HG03469 (cell line): Measurements from ENCODE around the gene MCFD2.
A peak's percentile ranks its signal among the peaks of the same experiment; 100 is the strongest.

Experiments
- ATAC-seq: cut with Tn5 transposase; IDR thresholded peaks from one replicate; pipeline ENCODE4 v1.9.1; 2021; ENCODE audit warnings: mild to moderate bottlenecking, moderate library complexity, moderate number of reproducible peaks; ENCODE audit not compliant: unreplicated experiment

Gene MCFD2

DNA sequence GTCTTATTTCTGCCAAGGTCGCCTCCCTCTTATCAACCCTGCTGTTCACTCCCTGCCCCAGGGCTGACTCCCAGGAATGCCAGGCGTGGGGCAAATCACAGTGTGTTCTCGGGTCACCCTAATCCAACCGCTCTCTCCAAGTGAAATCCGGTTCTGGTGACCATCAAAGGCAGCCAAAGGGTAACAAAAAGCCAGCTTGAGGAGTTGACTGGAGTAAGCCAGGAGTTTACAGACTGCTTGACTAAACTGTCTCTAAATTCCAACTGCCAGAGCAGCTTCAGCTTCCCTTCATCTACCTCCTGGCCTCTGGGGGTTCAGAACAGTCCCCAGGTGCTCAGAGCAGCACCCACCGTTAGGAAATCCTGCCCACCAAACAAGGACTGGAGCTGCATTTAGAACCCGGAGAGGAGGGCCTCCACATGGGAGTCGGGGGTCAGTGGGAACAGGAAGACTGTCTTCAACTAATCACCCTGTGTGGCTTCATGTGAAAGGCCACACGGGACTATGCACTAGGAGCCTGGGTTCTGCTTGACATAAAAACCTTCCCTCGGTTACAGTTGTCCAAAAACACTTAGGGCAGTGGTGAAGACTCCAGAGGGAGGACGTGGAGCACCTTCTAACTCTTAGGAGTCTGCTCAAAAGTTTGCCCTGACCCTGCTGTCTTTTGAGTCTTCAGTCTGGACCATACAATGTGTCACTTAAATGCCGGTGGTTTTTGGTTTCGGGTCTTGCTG is 24.2 kb upstream of the MCFD2 start:
- ATAC-seq, result no peak

DNA sequence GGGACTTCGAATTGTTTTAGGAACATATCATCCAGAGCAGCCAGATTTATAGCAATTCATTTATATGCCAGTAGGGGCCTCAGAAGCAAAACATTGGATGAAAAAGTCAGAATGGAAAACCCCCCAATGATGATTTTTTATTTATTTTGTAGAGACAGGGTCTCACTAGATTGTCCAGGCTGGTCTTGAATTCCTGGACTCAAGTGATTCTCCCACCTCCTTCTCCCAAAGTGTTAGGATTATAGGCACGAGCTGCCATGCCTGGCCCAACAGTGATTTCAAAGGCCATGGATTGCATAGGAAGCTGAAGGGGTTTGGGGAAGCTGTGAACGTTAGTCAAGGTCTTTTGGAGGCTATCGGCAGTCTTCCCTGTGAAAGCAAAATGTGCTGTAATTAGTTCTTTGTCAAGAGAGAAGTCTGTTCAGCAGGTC is 21.9 kb upstream of the MCFD2 start:
- ATAC-seq, result no peak

DNA sequence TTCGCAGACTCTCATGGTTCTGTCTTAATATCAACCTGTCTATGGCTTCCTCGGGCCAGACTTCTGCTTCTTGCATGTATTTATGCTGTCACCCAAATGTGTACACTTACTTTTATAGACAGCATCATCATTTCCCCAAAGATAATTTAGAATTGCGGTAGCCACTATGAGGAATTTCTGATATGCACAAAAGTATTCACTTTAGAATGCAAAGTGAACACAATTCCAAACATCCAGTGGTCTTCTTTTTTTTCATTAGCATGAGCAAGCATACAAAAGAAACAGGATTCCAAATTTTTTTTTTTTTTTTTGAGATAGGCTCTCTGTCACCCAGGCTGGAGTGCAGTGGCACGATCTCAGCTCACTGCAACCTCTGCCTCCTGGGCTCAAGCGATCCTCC is 21.0 kb upstream of the MCFD2 start:
- no peak for ATAC-seq

DNA sequence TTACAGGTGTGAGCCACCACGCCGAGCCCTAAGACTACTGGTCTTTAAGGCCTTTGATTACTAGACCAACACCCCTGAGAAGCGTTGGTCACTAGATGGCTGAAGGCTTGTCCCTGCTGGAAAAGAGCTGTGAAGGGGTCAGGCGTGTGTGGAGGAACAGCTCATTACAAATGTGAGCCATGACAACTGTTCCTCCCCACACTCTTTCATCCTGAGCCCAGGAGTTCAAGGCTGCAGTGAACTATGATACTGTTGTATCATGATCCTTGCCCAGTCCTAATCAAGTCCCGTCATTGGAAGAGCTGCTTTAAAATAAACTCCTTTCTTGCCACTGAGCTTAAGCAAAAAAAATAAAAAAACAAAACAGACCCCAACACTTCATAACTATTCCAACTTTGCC is 19.5 kb upstream of the MCFD2 start:
- ATAC-seq, result no peak

DNA sequence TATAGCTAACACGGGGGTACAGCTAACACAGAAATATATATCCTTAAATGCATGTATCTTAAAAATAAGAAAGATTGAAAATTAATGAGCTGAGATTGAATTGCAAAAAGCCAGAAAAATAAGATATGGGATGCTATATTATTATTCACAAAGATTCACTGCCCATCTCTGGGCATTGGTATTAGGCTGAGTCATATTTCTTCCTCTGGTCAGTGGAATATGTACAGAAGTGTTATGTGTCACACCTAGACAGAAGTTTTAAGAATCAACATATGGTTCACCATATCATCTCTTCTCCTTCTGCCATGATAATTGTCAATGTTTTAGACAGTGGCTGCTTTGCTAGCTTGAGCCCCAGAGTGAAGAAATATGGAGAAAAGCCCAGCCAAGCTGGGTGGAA is 14.0 kb upstream of the MCFD2 start:
- no peak for ATAC-seq

DNA sequence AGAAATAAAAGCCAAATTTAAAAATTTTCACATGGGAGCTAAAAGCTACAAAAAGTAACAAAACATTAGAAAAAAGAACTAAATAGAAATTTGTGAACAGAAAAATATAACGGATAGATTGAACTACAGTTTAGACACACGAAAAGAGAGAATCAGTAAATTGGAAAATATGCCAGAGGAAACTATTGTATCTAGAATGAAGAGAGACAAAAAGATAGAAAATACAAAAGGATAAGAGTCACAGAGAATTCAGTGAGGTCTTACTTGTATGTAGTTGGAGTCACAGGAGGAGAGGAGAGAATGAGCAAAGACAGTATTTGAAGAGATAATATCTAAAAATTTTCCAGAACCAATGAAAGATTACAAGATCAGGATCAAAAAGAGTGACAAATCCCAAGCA is 11.3 kb upstream of the MCFD2 start:
- ATAC-seq, result no peak

DNA sequence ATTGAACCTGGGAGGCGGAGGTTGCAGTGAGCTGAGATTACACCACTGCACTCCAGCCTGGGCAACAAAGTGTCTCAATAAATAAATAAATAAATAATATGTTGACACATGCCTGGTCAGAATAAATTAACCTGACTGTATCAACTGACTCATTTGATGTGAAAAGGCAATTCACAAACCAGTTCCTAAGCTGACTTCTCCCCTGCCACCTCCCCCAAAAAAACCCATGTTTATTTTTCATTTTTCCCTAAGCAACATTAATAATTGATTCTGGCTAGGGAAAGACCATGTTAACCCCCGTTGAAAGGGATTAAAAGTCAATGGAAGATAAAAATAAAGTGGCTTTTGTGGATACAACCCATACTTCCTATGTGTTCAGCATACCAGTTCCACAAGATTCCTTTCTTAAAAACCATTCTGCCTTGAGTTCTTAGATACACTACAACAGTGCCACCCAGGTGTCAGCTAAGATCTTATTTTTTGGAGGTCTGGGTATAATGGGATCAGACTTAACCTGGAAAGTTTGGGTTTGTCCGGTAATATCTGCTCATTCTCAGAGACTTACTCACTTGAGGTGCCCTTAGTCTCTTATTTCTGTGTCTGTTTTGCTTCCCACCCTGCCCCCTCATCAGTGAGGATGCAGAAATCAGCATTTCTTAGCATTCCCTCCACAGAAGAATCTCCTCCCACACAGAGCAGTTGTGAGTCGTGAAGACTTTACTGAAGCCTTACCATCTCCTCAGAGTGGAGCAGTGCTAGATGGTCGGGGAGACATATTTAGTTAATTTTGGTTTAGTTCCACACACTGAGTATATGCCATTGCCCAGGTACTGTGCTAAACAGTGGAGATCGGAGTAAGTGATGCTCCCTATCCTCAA is 10.1 kb upstream of the MCFD2 start:
- ATAC-seq, result no peak

DNA sequence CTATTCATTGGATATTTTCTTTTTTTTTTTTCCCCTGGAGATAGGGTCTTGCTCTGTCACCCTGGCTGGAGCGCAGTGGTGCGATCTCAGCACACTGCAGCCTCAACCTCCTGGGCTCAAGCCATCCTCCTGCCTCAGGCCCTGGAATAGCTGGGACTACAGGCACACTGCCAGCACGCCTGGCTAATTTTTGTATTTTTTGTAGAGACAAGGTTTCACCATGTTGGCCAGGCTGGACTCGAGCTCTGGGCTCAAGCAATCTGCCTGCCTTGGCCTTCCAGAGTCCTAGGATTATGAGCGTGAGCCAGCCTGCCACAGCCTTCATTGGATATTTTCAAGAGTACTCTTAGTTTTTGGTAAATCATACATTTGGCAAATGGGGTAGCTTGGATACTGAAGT is 9.0 kb upstream of the MCFD2 start:
- ATAC-seq, result no peak

DNA sequence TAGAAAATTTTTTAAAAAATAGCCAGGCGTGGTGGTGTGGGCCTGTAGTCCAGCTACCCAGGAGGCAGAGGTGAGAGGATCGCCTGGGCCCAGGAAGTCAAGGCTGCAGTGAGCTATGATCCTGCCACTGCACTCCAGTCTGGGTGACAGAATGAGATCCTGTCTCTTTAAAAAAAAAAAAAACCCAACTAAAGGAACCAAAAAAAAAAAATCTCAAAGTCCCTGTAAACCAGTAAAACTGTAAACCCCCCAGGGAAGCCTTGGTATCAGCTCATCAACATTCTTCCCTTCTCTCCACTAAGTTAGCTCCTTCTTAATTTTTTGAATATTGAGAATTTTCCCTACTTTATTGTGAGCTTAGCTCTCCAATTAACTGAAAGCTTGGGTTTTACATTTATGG is 8.4 kb upstream of the MCFD2 start:
- no peak for ATAC-seq

DNA sequence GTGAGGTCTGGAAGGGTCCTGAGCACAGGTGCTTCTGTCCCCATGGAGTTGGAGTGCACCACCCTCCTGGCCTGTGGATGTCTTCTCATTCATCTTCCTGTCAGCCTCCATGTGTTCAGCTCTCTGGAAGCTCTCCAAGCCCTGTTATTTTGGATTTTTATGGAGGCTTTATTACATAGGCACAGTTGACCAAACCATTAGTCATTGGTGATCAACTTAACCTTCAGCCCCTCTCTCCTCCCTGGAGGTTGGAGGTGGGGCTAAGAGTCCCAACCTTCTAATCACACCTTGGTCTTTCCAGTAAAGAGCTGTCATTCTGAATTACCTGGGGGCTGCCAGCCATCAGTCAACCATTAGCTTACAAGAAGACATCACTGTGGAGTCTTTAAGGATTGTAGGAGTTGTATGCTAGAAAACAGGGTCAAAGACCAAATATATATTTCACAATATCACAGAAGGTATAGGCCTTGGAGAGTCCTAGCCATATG is 7.5 kb upstream of the MCFD2 start:
- no peak for ATAC-seq

DNA sequence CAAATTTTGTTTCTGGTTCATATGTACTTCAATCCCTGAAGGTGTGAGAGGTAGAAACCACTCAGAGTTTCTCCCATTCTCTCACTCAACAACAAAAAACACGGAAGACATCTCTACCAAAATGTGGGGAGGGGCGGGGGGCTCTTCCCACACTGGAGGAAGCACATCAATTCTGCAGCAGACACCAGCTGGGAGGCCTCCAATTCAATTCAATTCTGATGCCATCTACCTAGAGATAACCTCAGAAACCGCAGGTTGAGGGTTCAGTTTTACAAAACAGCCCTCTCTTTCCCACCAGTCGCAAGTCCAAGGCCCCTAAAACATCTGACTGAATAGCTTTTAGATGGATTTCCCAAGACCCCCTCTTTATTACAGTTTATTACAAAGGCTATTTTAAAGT is 7.0 kb upstream of the MCFD2 start:
- ATAC-seq, result no peak

DNA sequence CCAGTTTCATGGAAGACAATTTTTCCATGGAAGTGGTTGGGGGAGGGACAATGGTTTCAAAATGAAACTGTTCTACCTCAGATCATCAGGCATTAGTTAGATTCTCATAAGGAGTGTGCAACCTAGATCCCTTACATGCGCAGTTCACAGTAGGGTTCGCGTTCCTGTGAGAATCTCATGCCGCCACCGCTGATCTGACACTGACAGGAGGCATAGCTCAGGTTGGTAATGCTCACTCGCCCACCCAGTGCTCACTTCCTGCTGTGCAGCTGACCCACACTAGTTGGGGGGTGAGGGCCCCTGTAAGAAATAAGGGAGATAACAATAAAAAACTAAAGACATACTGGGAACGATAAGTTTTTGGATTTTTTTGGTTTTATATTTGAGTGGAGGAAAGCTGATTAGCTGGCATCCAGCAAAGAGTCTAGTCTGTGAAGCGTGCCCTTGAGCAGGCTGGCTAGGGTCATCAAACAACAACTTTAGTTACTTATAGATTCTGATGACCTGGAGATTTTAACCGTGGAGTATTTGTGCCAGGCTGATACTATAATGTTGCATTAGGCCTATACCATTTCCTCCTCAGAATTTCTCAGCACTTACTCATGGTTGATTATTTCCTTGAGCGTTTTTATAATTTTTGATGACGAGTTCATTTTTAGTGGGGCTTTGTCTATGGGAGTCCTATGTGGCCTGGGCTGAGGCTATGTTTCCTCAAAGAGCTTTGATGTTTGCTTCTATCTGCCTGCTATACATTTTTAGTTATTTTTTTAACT is 6.3 kb upstream of the MCFD2 start:
- no peak for ATAC-seq

DNA sequence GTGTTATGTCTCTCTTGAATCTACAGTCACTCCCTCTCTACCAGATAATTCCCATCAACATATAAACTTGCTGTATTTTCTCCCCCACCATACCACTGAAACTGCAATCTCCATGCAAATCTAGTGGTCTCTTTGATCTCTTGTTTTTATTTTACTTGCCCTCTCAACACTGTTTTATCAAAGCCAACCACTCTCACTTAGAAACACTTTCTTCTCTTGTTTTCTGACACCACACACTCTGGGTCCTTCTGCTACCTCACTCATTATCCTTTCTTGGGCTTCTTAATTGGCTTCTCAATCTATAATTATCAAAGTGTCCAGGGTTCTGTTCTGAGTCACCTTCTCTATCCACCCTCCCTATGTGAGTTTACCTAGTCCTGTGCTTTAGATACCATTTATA is 2.0 kb upstream of the MCFD2 start:
- ATAC-seq, result no peak

DNA sequence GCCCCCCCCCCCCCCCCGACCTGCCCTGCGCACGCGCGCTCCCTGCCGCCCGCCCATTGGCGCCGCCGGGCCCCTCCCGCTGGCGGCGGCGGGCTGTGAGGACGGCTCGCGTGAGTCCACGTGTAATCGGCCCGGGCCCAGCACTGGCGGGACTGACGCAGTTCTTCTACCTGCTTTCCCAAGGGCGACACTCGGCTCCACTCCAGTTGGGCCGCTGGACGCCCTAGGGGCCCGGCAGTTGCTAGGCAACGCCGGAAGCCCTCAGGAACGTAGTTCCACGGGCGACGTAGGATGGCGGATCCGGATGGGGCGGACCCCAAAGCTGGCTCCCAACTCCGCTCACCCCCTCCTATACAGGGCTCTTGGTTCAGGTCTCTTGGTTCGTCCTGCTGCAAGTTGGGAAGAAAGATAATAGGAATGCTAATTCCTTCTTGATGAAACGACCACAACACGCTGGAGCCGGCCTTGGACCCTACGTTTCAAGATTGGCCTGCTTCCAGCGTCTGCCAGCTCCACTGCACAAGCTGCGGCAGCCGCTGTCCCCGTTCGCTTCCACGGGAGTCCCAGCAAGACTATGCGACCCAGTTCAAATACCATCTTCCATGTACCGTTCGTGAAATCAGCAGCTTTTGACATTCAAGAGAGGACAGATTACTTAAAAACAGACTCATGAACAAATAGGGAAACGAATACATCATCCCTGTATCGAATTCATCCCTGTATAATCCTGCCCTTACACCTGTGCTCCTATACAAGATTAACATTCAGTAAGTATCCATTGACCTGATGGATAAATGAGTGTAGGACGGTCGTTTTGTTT is 415 bp upstream of the MCFD2 start:
- ATAC-seq, result peak; percentile 64

DNA sequence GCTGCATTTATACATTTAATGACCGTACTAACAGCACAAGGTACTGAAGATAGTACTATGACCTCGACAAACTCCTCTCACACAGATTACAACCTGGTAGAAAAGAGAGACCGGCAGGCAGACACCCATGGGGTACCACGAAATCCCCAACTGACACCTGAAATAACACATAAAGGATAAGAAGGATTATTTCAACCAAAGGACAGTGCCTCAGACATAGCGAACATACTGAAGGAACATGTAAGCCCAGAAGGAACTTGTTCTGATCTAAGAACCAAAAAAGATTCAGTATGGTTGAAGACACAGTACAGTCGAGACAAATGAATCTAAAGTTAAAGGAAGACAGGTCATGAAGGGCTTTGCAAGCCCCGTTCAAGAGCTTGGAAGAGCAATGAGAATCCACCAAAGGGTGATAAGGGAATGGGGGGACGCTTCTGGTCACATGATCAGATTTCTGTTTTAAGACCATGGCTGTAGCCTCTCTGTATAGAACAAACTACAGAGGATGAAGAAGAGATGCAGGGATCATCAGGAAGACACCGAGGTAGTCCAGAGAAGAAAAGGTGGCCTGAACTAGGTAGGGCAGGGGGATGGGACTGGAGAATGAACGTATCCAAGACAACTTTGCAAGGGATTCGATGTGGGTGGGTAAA is 902 bp downstream of the MCFD2 start:
- ATAC-seq, result no peak

DNA sequence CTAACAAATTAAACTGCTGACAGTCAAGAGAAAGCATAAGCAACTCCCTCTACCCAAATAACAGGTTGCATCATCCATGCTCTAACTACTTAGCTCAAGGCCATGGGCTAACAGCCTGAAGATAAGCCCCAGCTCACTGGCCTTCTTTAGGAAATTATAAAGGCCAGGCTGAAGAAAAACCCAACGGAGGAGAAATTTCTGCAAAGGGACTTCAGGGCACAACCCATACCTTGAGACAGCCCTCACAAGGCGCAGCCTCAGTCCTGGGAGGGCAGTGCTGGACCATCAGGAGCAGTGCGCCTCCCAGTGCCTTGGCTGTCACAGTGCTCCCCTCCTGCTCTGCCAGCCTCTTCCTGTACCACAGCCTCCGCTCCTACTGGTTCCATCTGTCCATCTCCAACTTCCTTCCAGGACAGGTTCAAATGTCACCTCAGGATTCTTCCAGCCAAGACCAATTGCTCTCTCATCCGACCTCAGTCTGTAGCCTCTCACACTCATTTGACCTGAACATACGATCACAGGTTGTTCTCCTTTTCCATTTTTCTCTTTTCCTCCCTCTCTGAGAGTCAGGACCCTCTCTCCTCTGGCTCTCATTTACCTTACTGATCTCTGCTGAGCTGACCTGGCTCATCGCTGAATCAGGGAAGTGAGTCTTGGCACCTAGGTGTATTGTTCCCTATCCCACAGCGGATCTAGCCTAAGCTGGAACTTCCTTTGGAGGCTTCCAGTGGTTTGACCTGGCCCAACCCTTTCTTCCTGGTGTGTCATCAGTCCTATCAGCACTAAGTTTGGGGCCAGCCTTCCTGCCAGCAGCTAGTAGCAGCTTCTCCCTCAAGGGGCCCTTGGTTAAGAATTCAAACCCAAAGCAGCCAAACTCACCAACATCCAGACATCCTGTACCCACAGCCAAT is 1.9 kb downstream of the MCFD2 start:
- ATAC-seq, result no peak

DNA sequence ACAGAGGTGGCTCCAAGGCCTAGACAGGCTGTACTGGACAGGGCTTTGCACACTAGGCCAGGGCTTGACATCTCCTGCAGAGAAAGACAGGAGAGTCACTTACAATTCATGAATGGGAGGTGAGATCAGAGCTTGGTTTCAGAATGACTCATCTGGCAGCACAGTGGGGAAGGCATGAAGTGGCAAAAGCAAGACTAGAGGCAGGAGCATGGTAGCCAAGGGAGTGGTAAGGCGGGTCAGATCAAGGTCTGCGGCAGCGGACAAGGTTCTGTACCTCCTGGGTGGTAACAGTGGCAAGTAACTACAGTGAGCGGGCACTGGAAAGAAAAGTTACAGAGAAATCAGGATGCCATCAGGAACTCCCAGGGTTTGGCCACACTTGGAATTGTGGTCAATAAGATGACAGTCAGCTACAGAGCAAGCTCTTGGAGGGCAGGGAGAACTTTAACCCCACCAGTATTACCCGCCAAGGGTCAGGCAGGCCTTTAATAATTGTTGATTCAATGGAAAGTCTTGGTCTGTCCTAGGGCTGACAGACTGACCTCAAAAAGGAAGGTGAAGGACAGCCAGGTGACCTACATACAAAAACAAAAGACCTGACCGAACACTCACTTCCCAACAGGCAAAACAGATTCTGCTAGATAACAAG is 5.7 kb downstream of the MCFD2 start:
- ATAC-seq, result peak; percentile 67

DNA sequence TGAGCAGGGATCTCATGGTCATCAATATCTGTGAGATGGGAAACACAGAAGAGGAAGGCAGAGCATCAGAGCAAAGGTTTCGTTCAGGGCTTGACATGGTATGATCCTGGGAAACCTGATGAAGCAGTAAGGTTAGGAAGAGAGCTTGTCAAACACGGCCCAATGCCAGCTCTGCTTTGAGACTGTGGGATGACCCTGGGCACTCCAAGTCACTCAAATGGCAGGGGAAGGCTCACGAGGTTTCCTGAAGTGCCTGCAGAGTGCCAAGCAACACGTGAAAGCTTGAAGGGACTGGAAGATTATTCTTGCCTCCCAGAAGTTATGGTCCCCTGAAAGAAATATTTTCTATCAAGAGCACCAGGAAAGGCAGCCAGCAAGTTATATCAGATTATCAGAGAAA is 6.5 kb downstream of the MCFD2 start:
- no peak for ATAC-seq
